Measurements from ENCODE around the gene RNF141.

DNA sequence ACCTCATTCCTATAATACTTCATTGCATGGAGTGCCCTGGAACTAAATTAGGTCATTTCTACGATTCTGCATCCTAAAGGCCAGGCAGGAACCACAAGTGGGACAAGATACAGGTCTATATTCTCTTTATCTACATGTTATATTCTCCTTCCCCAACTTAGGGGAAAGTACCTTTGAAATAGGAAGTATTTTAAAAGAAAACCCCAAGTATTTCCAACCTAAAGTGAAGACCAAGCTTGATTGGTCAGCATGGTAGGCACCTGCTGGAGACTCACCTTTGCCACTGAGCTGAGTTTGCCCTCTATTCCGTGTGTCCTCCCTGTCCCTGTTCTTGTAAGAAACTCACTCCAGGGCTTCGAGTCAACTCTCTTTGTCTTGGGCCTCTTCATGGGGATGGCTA is 38.7 kb upstream of the RNF141 start:
- TF ChIP-seq POLR2A (IDR thresholded peaks at IDR 0.05) (no peak), EP300 (IDR thresholded peaks at IDR 0.05) (no peak)
- TF ChIP-seq, protein P1, sequence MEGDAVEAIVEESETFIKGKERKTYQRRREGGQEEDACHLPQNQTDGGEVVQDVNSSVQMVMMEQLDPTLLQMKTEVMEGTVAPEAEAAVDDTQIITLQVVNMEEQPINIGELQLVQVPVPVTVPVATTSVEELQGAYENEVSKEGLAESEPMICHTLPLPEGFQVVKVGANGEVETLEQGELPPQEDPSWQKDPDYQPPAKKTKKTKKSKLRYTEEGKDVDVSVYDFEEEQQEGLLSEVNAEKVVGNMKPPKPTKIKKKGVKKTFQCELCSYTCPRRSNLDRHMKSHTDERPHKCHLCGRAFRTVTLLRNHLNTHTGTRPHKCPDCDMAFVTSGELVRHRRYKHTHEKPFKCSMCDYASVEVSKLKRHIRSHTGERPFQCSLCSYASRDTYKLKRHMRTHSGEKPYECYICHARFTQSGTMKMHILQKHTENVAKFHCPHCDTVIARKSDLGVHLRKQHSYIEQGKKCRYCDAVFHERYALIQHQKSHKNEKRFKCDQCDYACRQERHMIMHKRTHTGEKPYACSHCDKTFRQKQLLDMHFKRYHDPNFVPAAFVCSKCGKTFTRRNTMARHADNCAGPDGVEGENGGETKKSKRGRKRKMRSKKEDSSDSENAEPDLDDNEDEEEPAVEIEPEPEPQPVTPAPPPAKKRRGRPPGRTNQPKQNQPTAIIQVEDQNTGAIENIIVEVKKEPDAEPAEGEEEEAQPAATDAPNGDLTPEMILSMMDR (IDR thresholded peaks at IDR 0.05): no peak

All from sigmoid colon (tissue), 4 donors.